ENCODE measurements around the gene MOGAT3.

DNA sequence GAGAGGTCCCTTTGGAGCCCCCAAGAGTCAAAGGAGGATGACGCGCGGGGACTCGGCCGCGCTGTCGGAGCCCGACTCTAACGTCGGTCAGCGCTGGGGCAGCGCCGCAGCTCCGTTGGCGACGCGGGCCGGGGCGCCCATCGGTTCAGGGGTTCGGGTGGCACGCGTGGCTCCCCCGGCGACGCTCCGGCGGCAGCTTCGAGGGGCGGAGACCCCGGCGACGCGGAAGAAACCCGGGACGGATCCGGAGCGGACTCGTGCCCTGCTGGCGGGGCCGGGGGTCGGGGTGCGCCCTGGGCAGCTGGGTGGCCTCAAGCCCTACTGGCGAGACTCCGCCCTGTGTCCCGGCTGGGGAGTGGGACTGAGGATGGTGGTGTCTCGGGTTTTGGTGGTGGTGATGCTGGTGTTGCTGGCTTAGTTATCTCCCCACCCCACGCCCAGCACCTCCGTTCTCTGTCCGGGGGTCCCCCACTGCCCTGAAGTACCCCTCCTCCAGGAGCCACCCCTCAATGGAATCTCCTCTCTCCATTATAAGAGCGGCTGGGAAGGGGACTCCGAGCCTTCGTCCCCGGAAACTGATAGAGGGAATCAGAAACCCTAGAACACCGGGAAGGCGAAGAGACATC is 20.6 kb downstream of the MOGAT3 start, which contains the start of gene NAT16:
- TF ChIP-seq, protein P1, sequence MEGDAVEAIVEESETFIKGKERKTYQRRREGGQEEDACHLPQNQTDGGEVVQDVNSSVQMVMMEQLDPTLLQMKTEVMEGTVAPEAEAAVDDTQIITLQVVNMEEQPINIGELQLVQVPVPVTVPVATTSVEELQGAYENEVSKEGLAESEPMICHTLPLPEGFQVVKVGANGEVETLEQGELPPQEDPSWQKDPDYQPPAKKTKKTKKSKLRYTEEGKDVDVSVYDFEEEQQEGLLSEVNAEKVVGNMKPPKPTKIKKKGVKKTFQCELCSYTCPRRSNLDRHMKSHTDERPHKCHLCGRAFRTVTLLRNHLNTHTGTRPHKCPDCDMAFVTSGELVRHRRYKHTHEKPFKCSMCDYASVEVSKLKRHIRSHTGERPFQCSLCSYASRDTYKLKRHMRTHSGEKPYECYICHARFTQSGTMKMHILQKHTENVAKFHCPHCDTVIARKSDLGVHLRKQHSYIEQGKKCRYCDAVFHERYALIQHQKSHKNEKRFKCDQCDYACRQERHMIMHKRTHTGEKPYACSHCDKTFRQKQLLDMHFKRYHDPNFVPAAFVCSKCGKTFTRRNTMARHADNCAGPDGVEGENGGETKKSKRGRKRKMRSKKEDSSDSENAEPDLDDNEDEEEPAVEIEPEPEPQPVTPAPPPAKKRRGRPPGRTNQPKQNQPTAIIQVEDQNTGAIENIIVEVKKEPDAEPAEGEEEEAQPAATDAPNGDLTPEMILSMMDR (optimal IDR thresholded peaks at IDR 0.05 in 1 of 3, IDR thresholded peaks at IDR 0.05 in 1 of 3, conservative IDR thresholded peaks at IDR 0.05 in 1 of 3; ENCODE audit: extremely low read depth in 1 of 3, insufficient read depth in 2 of 3, low read length in 3 of 3), result no peak
- TF ChIP-seq EZH2 (IDR thresholded peaks at IDR 0.05; ENCODE audit: low read length), result peak; percentile 91

Data from keratinocyte (primary cell).